Measurements from ENCODE around the gene EHD2.
"Not testable (repeated sequence)": the region's sequence is repeated elsewhere in the genome, so short reads cannot be mapped to it uniquely, and the experiment has no call there.

EHD2 gene

GRCh38 chr19:47760632-47760999, 47.4 kb downstream of the EHD2 start:
- Histone ChIP-seq H3K9me3 (no peaks in the 10 kb centered on the region), H3K36me3 (peaks cover 32% of the 10 kb centered on the region), H3K27ac (no peak overlapping the region), H3K4me1 (ENCODE audit: control insufficient read depth in 1 of 2, insufficient read depth in 1 of 2, low read depth in 1 of 2, low read length in 1 of 2) (no peaks in the 10 kb centered on the region), H3K4me3 (ENCODE audit: low read depth in 1 of 2, low read length in 1 of 2) (no peak overlapping the region), H3K27me3 (no peaks in the 10 kb centered on the region)
- no peak for TF ChIP-seq CTCF (IDR thresholded peaks at IDR 0.05)

GRCh38 chr19:47761566-47761965, 48.3 kb downstream of the EHD2 start:
- Histone ChIP-seq H3K27ac (no peak overlapping the region), H3K9me3 (no peaks in the 10 kb centered on the region), H3K27me3 (no peaks in the 10 kb centered on the region), H3K36me3 (peaks cover 23% of the 10 kb centered on the region), H3K4me3 (ENCODE audit: low read depth in 1 of 2, low read length in 1 of 2) (no peak overlapping the region), H3K4me1 (ENCODE audit: control insufficient read depth in 1 of 2, insufficient read depth in 1 of 2, low read depth in 1 of 2, low read length in 1 of 2) (no peaks in the 10 kb centered on the region)
- TF ChIP-seq CTCF (IDR thresholded peaks at IDR 0.05), result no peak

GRCh38 chr19:47762151-47762550, 48.9 kb downstream of the EHD2 start:
- Histone ChIP-seq H3K4me3 (ENCODE audit: low read depth in 1 of 2, low read length in 1 of 2) (no peak overlapping the region), H3K9me3 (no peaks in the 10 kb centered on the region), H3K27me3 (no peaks in the 10 kb centered on the region), H3K27ac (no peak overlapping the region), H3K4me1 (ENCODE audit: control insufficient read depth in 1 of 2, insufficient read depth in 1 of 2, low read depth in 1 of 2, low read length in 1 of 2) (no peaks in the 10 kb centered on the region), H3K36me3 (peaks cover 17% of the 10 kb centered on the region)
- no peak for TF ChIP-seq CTCF (IDR thresholded peaks at IDR 0.05)

GRCh38 chr19:47762615-47763308, 49.5 kb downstream of the EHD2 start:
- no peaks in the 10 kb centered on the region for H3K4me1 ChIP-seq (ENCODE audit: control insufficient read depth in 1 of 2, insufficient read depth in 1 of 2, low read depth in 1 of 2, low read length in 1 of 2)
- H3K27me3 ChIP-seq, result no peaks in the 10 kb centered on the region
- no peak for TF ChIP-seq CTCF (IDR thresholded peaks at IDR 0.05)
- no peaks in the 10 kb centered on the region for H3K9me3 ChIP-seq
- H3K36me3 ChIP-seq, result peaks cover 11% of the 10 kb centered on the region
- no peak overlapping the region for H3K27ac ChIP-seq
- H3K4me3 ChIP-seq (ENCODE audit: low read depth in 1 of 2, low read length in 1 of 2), result no peak overlapping the region

GRCh38 chr19:47764705-47765104, 51.5 kb downstream of the EHD2 start:
- H3K27ac ChIP-seq; H3K4me1 ChIP-seq (ENCODE audit: control insufficient read depth in 1 of 2, insufficient read depth in 1 of 2, low read depth in 1 of 2, low read length in 1 of 2); H3K36me3 ChIP-seq; H3K27me3 ChIP-seq; H3K9me3 ChIP-seq; H3K4me3 ChIP-seq (ENCODE audit: low read depth in 1 of 2, low read length in 1 of 2): not testable (repeated sequence)

- H3K27me3 ChIP-seq, result peaks cover 5% of the 10 kb centered on the region
- no peaks in the 10 kb centered on the region for H3K4me1 ChIP-seq (ENCODE audit: control insufficient read depth in 1 of 2, insufficient read depth in 1 of 2, low read depth in 1 of 2, low read length in 1 of 2)
- no peaks in the 10 kb centered on the region for H3K9me3 ChIP-seq
- no peak overlapping the region for H3K4me3 ChIP-seq (ENCODE audit: low read depth in 1 of 2, low read length in 1 of 2)
- TF ChIP-seq CTCF (IDR thresholded peaks at IDR 0.05), result no peak
- no peak overlapping the region for H3K27ac ChIP-seq
- H3K36me3 ChIP-seq, result no peaks in the 10 kb centered on the region
These were observed 52.5 kb downstream of the EHD2 start for GRCh38 chr19:47765523-47766358.
